Measurements from ENCODE around the gene PLEKHM2. TPM values are rescaled to one million over a fixed set of nuclear protein-coding genes. Genes with fewer than 3 reads are reported as not detected.

The PLEKHM2 gene
- total RNA-seq, 1 donor from 2014 or later = 90.9 TPM

DNA sequence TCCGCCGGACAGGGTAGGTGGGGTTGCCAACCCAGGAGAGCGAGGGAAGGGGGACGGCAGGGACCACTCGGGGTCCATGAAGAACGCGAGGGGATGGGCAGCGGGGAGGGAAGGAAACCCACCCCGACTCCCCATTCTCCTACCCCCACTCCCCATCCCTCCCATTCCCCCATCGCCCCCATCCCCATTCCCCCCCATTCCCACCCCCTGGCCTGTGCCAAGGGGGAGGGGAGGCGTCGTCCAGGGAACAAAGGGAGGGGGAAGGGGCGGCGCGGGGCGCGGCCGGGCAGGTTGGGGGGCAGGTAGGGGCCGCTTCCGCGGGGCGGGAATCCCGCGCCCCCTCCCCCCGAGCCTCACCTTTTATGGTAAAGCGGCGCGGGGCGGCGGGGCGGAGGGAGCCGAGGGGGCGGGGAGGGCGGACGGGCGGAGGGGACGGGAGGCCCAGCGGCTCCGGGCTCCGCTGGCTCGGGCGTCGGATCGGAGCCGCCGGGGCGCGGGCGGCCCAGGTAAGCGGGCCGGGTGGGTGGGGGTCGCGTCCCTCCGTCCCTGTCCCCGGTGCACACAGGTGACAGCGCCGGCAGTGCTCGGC, 74.3 kb downstream of the PLEKHM2 start, which contains the start of gene FBLIM1:
Gene FBLIM1 (plus strand): TSS at position 453 of the 589 bp plus-strand sequence. CDS start 6,189 bp downstream, outside the sequence.
- H3K4me1 ChIP-seq = peaks cover 17% of the 10 kb centered on the region
- H3K36me3 ChIP-seq = no peaks in the 10 kb centered on the region
- peaks cover 22% of the 10 kb centered on the region for H3K27me3 ChIP-seq
- DNase-seq (no peak), ATAC-seq (peak; percentile 16)
- H3K9me3 ChIP-seq = no peaks in the 10 kb centered on the region
- H3K27ac ChIP-seq = peak within 1 kb of the TSS; percentile 81
- TF ChIP-seq, protein P1, sequence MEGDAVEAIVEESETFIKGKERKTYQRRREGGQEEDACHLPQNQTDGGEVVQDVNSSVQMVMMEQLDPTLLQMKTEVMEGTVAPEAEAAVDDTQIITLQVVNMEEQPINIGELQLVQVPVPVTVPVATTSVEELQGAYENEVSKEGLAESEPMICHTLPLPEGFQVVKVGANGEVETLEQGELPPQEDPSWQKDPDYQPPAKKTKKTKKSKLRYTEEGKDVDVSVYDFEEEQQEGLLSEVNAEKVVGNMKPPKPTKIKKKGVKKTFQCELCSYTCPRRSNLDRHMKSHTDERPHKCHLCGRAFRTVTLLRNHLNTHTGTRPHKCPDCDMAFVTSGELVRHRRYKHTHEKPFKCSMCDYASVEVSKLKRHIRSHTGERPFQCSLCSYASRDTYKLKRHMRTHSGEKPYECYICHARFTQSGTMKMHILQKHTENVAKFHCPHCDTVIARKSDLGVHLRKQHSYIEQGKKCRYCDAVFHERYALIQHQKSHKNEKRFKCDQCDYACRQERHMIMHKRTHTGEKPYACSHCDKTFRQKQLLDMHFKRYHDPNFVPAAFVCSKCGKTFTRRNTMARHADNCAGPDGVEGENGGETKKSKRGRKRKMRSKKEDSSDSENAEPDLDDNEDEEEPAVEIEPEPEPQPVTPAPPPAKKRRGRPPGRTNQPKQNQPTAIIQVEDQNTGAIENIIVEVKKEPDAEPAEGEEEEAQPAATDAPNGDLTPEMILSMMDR (IDR thresholded peaks at IDR 0.05) = no peak
- intact Hi-C loops (cut with DNase I) = no loop called here
- H3K4me3 ChIP-seq = peak within 1 kb of the TSS; percentile 66

GRCh38 chr1:15758953-15759661, 75.0 kb downstream of the PLEKHM2 start:
- peak; percentile 24 for ATAC-seq
- Histone ChIP-seq H3K4me3 (peak overlapping the region; percentile 66), H3K27ac (peak overlapping the region; percentile 81), H3K4me1 (peaks cover 17% of the 10 kb centered on the region), H3K36me3 (no peaks in the 10 kb centered on the region), H3K9me3 (no peaks in the 10 kb centered on the region), H3K27me3 (peaks cover 22% of the 10 kb centered on the region)
- DNase-seq = no peak
- TF ChIP-seq, protein P1 (IDR thresholded peaks at IDR 0.05) = no peak
- intact Hi-C loops (cut with DNase I) = no loop called here

DNA sequence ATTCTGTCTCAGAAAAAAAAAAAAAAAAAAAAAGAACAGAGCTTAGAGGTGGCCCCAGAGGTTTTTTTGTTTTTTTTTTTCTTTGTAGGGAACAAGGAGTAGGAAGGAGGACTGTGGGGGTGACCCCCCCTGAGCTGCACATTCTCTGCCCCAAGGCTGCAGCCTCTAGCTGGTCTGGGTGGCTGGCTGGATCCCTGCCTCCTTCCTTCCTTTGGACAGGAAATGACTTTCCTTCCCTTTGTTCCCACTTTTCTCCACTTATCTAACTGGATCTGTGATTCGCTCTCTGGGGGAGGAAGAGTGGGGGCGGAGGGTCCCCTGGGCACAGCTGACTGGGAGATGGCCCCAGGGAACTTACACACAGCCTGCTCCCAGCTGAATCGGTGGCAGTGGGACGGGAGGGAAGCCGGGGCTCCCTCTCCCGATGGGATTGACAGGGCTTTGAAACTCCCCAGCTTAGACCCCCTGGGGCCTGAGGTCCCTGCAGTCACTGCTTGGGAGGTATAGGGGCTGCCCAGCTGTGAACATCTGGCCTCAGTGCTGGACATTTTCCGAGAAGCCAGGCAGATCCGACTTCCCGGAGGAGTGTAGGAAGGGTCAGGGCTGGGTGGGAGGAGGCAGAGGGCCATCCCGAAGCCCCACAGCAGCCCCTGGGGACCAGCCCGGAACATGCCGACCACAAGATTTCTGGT, 76.5 kb downstream of the PLEKHM2 start:
- Histone ChIP-seq H3K36me3 (no peaks in the 10 kb centered on the region), H3K4me1 (peaks cover 17% of the 10 kb centered on the region), H3K27me3 (peaks cover 22% of the 10 kb centered on the region), H3K27ac (peak overlapping the region; percentile 81), H3K9me3 (no peaks in the 10 kb centered on the region), H3K4me3 (peak overlapping the region; percentile 66)
- TF ChIP-seq, protein P1 (IDR thresholded peaks at IDR 0.05) = peak; percentile 13
- no peak for DNase-seq
- intact Hi-C loops (cut with DNase I) = no loop called here
- ATAC-seq = peak; percentile 32

DNA sequence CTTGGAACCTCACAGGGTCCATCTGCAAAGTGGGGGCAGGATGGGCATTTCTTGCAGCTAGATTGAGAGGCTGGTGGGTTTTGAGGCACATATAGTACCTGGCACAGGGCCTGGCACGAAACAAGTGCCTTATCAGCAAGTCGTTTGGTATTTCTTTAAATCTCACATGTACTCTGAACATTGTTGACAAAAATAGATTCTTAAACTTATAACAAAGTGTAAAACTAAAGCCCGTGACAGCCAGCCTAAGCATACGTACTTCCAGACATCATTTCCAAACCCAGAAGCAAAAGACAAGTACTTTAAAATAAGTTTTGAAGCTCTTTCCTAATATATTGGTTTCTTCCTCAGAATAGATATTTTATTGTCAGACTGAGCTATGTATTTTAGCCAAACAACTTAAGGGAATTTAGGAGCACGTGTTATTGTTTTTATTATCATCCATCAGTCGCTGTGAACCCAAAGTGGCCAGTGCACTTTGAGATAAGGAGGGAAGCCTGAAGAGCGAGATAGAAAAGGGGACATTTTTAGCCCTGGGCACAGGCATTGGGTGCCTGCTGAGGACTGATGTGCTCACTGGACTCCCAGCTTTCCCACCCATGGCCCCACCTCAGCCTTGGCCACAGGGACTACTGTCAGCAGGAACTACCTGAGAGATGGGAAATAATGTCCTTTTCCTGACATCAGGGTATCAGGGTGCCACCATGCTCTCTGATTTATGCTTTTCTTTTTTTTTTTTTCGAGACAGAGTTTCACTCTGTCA, 77.4 kb downstream of the PLEKHM2 start:
- intact Hi-C loops (cut with DNase I) = no loop called here
- peak overlapping the region; percentile 66 for H3K4me3 ChIP-seq
- DNase-seq (no peak), ATAC-seq (no peak)
- H3K36me3 ChIP-seq = no peaks in the 10 kb centered on the region
- H3K27ac ChIP-seq = peak overlapping the region; percentile 81
- TF ChIP-seq, protein P1 (IDR thresholded peaks at IDR 0.05) = no peak
- no peaks in the 10 kb centered on the region for H3K9me3 ChIP-seq
- H3K4me1 ChIP-seq = peaks cover 14% of the 10 kb centered on the region
- peaks cover 22% of the 10 kb centered on the region for H3K27me3 ChIP-seq

DNA sequence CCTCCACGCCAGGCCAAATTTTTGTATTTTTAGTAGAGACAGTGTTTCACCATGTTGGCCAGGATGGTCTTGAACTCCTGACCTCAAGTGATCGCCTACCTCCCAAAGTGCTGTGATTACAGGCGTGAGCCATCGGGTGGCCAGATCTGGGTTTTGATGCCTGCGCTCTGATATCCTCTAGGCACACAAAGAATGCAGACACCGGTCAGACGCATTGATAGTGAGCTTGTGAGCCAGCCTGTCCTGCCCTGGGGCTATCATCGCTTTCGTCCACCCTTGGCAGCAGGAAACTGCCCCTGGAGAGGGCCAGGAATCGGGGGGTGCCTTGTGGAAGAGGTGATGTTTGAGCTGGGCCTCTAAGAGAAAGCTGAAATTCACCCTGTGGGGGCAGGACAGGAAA, 78.4 kb downstream of the PLEKHM2 start:
- DNase-seq = no peak

More for the DNA sequence above, 78.4 kb downstream of the PLEKHM2 start:
- Histone ChIP-seq H3K9me3 (no peaks in the 10 kb centered on the region), H3K36me3 (no peaks in the 10 kb centered on the region), H3K27me3 (peaks cover 22% of the 10 kb centered on the region), H3K4me1 (peaks cover 13% of the 10 kb centered on the region), H3K27ac (no peak overlapping the region), H3K4me3 (no peak overlapping the region)
- no peak for ATAC-seq
- TF ChIP-seq, protein P1 (IDR thresholded peaks at IDR 0.05) = no peak
- intact Hi-C loops (cut with DNase I) = no loop called here

Measured in upper lobe of right lung (tissue), 1 donor.